Measurements from ENCODE around the gene TAF11L14. TPM values are rescaled to one million over a fixed set of nuclear protein-coding genes. Genes with fewer than 3 reads are reported as not detected.

TAF11L14 gene
- total and polyA plus RNA-seq, 2 of the 4 experiments (the other 2 are of a cell fraction), result not detected

- Histone ChIP-seq H3K36me3 (ENCODE audit: control insufficient read depth, insufficient read depth, low read length) (no peaks in the 10 kb centered on the region), H3K9me1 (ENCODE audit: insufficient read depth, low read length) (no peaks in the 10 kb centered on the region), H4K5ac (ENCODE audit: low read depth, low read length) (no peak overlapping the region), H2AK5ac (ENCODE audit: low read depth, low read length) (no peak overlapping the region), H3K23ac (ENCODE audit: low read depth, low read length) (no peak overlapping the region), H3K9me3 (ENCODE audit: control insufficient read depth, insufficient read depth, low read length) (no peaks in the 10 kb centered on the region), H3K4ac (ENCODE audit: low read depth, low read length) (no peak overlapping the region), H3K18ac (ENCODE audit: low read depth, low read length) (no peak overlapping the region), H3K56ac (ENCODE audit: extremely low read depth, insufficient read depth, low read length) (no peak overlapping the region), H3K79me1 (ENCODE audit: low read depth in 1 of 2, low read length in 2 of 2) (no peaks in the 10 kb centered on the region), H2BK120ac (ENCODE audit: low read depth, low read length) (no peak overlapping the region), H3K4me1 (ENCODE audit: control insufficient read depth, insufficient read depth, low read length) (no peaks in the 10 kb centered on the region), H3K4me2 (ENCODE audit: low read depth, low read length) (no peak overlapping the region), H2BK20ac (ENCODE audit: low read depth, low read length) (no peak overlapping the region), H3K14ac (replicated peaks; ENCODE audit: low read depth, low read length) (no peak overlapping the region), H3K9ac (ENCODE audit: low read depth, low read length) (no peak overlapping the region), H3K27me3 (ENCODE audit: control insufficient read depth, insufficient read depth, low read length) (no peaks in the 10 kb centered on the region), H3K4me3 (ENCODE audit: insufficient read depth, low read depth, low read length) (no peak overlapping the region), H4K8ac (ENCODE audit: low read depth in 2 of 2, low read length in 2 of 2) (no peak overlapping the region), H4K91ac (ENCODE audit: insufficient read depth, low read depth, low read length) (no peak overlapping the region), H2AK9ac (replicated peaks; ENCODE audit: low read depth, low read length, poor library complexity) (no peak overlapping the region), H2BK15ac (ENCODE audit: low read depth, low read length) (no peak overlapping the region), H2BK5ac (ENCODE audit: low read depth, low read length, poor library complexity, severe bottlenecking) (no peak overlapping the region), H3K27ac (ENCODE audit: insufficient read depth, low read length) (no peak overlapping the region), H2AFZ (replicated peaks; ENCODE audit: low read length, poor library complexity) (no peak overlapping the region), H4K20me1 (ENCODE audit: insufficient read depth, low read length) (no peaks in the 10 kb centered on the region)
- TF ChIP-seq ELK1 (IDR thresholded peaks at IDR 0.05; ENCODE audit: borderline replicate concordance, low read depth, low read length), result no peak
- TF ChIP-seq CHD1 (IDR thresholded peaks at IDR 0.05; ENCODE audit: low read depth, low read length), result no peak
- TF ChIP-seq FOS (IDR thresholded peaks at IDR 0.05; ENCODE audit: low read depth, low read length), result no peak
- no peak for TF ChIP-seq RAD21 (IDR thresholded peaks at IDR 0.05; ENCODE audit: low read length)
- TF ChIP-seq MAZ (IDR thresholded peaks at IDR 0.05; ENCODE audit: borderline replicate concordance, low read depth, low read length), result no peak
- no peak for TF ChIP-seq NFE2L2 (IDR thresholded peaks at IDR 0.05; ENCODE audit: low read depth, low read length)
- TF ChIP-seq SMC3 (IDR thresholded peaks at IDR 0.05; ENCODE audit: low read depth, low read length), result no peak
- TF ChIP-seq RCOR1 (IDR thresholded peaks at IDR 0.05; ENCODE audit: insufficient replicate concordance, low read length), result no peak
- TF ChIP-seq CTCF (conservative IDR thresholded peaks at IDR 0.05; ENCODE audit: low read depth, low read length), result no peak
- no peak for TF ChIP-seq MXI1 (IDR thresholded peaks at IDR 0.05; ENCODE audit: borderline replicate concordance, low read depth, low read length)
- TF ChIP-seq CEBPB (IDR thresholded peaks at IDR 0.05; ENCODE audit: low read depth, low read length), result no peak
- TF ChIP-seq, protein P1, sequence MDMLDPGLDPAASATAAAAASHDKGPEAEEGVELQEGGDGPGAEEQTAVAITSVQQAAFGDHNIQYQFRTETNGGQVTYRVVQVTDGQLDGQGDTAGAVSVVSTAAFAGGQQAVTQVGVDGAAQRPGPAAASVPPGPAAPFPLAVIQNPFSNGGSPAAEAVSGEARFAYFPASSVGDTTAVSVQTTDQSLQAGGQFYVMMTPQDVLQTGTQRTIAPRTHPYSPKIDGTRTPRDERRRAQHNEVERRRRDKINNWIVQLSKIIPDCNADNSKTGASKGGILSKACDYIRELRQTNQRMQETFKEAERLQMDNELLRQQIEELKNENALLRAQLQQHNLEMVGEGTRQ (IDR thresholded peaks at IDR 0.05; ENCODE audit: low read depth, low read length), result no peak
- no peak for TF ChIP-seq RFX5 (IDR thresholded peaks at IDR 0.05; ENCODE audit: low read depth, low read length)
- no peak for TF ChIP-seq POLR2A (IDR thresholded peaks at IDR 0.05; ENCODE audit: low read depth, low read length)
- TF ChIP-seq BHLHE40 (IDR thresholded peaks at IDR 0.05; ENCODE audit: low read depth, low read length), result no peak
- TF ChIP-seq MAFK (IDR thresholded peaks at IDR 0.05; ENCODE audit: low read depth, low read length), result no peak
- DNase-seq (no peak), ATAC-seq (ENCODE audit: low read depth) (no peak)
- BruUV-seq (replicated peaks), result no TSS peak
- intact Hi-C loops (cut with micrococcal nuclease), result no loop called here
- in situ Hi-C loops (cut with MboI; ENCODE audit: low sequenced_read_pairs), result no loop called here
- ChIA-PET CTCF (no interaction called here), POLR2A (ENCODE audit: unreplicated experiment) (no interaction called here)
- WGBS, 2 experiments (ENCODE audit: extremely low coverage in 2 of 2, insufficient read length in 1 of 2), result no CpG with 5 or more reads among the region's 4 CpGs
- dilution Hi-C loops (cut with HindIII; ENCODE audit: low sequenced_read_pairs, unreplicated experiment), result no loop called here
These were observed 44.6 kb downstream of the TAF11L14 start for GRCh38 chr5:17678751-17679324.
